ENCODE data around the gene WFIKKN2.
A peak's percentile ranks its signal among the peaks of the same experiment; 100 is the strongest.
"Not testable (repeated sequence)": the region's sequence is repeated elsewhere in the genome, so short reads cannot be mapped to it uniquely, and the experiment has no call there.

Gene WFIKKN2

DNA sequence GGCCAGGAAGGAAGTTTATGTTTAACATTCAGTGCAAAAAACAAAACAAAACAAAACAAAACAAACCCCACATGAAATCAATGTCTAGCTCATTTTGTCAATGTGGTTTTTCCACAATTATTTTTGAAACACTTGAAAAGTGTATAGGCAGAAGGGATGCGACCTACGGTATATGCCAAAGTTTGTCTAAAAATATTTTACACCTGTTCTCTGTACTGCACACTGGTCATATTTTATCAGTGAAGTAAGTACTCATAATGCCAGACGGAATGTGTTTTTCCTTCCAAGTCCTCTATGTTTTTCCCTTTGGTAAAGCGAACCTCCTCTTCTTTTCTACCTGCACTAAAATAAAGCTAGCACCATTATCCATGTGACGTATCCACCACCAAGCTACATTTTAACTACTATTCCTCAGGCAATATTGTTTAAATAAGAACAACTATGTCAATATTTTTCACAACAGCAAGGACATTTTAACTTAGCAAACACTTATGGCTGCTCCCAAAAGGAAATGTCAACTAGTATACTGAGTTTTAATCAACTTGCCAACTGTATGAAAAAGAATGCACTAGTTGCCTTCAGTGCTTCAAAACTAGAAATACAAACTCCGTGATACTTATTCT is 20.4 kb downstream of the WFIKKN2 start:
- DNase-seq: no peak

DNA sequence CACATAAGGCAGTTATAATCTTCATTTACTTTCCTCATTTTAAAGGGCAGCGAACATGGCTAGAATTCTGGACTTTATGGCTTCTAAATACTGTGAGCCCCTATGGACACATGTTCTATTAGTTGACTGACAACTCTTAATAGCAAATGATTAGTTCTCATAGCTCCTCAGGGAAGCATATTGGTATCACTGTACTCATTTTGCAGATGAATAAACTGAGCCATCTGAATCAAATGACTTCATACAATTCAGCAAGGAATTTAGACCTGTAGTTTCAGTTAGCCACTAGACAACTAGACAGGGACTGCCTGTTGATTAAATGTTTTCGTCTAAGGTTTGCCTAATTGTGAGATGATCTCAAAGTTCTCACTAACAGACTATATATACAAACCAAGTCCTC is 21.0 kb downstream of the WFIKKN2 start:
- DNase-seq: no peak

DNA sequence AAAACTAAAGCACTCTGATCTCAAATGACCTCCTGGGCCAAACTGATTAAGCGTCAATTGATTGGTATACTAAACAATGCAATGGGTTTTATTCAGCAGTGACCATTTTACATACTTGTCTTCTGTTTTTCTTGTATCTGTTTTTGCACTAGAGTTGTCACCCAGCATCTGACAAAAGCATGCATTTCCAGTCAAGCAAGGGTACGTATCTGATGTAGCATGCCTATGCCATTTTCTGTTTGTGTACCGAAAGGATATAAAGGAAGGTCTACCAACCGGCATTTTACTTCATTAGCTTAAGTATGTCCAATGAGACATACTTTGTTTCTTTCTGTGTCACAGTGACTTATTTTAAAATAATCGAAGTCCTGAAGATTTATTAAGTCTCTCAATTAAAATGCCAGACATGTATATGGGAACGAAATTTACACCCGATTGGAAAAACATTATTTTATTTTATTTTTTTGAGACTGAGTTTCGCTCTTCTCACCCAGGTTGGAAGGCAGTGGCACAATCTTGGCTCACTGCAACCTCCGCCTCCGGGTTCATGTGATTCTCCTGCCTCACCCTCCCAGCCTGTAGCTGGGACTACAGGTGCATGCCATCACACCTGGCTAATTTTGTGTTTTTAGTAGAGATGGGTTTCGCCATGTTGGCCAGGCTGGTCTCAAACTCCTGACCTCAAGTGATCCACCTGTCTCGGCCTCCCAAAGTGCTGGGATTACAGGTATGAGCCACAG is 23.3 kb downstream of the WFIKKN2 start:
- no peak for DNase-seq

DNA sequence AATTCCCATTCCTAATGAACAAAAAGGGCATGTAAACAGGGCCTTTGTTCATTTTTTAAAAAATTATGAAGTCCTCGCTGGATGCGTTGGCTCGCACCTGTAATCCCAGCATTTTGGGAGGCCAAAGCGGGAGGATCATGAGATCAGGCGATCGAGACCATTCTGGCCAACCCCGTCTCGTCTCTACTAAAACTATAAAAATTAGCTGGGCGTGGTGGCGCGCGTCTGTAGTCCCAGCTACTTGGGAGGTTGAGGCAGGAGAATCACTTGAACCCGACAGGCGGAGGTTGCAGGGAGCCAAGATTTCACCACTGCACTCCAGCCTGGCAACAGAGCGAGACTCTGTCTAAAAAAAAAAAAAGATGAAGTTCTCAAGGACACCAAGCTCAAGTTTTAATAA is 24.3 kb downstream of the WFIKKN2 start:
- not testable (repeated sequence) for DNase-seq

DNA sequence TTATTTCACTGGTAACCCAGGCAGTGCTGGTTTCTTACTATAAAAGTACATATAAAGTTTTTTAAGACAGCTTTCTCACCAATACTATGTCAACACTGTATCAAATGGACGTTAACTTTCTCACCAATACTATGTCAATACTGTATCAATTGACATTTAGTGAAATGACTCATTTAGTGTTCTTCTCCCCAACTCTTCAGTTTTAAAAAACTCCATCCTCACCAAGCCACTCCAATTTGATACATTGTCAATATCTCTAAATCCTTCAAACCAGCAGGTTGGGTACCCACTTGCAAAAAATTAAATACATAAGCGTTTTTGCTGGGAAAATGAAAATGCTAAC is 25.9 kb downstream of the WFIKKN2 start:
- no peak for DNase-seq

DNA sequence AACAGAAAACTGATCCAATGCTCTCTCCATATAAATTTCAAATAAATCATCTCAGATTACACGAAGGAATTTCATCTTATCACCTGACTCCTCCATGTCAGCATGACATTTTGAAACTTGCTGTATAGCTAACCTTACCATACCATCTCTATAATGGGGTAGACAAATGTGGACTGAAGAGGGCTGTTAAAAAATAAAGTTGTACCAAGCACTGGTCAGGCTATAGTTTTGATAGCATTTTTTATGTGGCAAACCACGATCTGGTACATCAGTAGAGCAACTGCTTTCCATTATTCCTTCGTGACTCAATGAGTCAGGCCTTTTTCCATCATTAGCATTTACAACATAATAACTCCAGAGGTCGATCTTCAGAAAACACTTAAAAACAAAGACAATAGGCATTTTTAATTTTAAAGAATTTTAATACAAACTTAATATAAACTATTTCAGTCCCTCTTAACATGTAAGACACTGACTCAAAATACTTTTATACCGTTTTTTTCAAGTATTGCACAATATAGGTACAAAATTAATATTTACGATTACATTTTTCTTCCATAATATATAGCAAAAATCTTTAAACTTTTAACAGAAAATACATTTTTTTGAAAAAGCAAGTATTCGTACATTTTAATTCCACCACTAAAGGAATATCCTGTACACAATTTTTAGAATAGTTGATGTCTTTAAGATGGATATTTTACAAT is 26.6 kb downstream of the WFIKKN2 start:
- no peak for DNase-seq

DNA sequence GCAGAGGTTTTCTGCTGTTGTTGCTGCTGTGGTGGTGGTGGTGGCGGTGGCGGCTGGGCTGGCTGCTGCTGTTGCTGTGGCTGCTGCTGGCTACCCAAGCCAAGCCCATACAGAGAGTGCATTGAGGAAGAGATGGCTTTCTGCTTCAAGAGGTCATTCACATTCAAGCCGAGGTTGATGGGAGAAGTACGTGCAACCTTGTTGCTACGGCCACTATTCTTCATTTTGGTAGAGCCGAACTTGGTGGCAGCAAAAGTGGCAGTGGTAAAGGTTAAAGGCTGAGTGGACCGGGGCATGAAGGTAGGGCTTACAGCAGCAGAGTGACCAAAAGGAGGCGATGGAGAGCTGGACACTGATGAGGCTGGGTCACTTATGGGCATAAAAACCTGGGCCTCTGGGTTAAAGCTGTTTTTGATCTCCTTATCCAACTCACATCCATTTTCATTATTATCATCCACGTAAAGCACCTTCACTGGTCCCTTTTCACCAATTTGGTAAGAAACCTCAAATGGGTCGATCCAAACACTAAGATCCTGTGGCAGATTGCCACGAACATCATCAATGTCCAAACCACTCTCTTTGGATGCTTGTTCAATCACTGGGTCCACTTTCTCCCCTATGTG is 27.9 kb downstream of the WFIKKN2 start:
- peak; percentile 34 for DNase-seq

DNA sequence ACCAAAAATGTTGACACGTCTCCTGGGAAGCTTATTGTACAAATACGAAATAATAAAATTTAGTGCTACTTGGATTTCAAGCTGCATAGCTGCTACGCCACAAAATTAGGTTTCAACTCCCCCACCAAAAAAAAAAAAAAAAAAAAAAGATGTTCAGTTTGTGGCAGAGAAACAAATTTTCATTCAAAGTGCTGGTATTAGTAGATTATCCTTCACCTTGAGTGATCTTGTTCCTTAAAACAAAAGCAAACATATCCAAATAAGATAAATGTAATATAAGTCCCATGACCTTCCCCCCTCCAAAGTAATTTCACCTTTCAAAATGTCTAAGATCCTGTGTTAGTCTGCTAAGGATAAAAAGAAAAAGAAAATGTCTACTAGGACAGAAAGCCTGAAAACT is 28.5 kb downstream of the WFIKKN2 start:
- no peak for DNase-seq

DNA sequence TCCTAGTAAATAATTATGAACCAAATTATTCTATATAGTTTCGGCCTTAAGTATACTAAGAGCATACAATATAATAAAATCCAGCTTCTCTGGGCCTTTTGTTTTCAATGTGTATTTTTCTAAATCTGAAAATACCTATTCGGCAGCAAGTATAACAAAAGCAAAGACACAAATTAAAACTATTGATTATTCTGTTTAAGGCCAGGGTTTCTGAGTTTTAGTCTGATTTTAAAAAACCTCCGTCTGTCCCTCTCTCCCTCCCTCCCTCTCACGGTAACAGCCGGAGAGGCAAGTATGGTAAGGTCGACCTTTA is 29.3 kb downstream of the WFIKKN2 start:
- DNase-seq: no peak

DNA sequence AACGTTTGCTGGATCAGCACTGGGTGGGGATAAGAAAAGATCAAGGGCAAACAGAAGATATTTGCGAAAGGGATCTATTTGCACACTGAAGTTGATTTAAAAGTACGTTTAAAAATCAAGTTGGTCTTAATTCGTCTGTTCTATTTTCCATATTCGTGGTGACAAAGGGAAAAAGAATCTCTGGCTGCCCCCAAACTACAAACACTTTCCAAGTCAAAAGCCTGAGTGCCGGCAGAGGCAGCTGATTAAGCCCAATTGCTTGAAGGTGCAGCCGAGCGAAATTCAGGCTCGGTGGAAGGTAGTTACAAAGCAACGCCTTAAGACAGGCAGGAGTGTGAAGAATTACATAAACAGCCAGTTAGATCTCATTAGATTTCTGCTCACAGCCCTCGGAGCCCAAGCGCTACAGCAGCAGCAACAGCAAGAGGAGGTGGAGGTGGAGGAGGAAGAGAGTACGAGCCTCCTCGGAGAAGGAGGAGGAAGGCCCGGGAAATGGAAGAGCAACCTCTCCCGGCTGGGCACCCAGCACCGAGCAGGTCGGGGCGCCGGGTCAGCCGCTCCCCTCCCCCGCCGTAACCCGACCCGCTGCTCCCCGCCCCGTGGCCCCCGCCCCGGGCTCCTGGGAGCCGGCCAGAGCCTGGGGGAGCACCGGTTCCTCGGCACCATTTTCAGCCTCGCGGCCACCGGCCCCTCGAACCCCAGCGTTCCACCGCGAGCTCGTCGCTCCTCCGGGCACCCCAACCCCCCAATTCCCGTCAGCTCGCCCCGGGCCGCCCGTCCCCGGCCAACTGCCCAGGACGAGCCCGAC is 29.9 kb downstream of the WFIKKN2 start:
- DNase-seq: peak; percentile 30

DNA sequence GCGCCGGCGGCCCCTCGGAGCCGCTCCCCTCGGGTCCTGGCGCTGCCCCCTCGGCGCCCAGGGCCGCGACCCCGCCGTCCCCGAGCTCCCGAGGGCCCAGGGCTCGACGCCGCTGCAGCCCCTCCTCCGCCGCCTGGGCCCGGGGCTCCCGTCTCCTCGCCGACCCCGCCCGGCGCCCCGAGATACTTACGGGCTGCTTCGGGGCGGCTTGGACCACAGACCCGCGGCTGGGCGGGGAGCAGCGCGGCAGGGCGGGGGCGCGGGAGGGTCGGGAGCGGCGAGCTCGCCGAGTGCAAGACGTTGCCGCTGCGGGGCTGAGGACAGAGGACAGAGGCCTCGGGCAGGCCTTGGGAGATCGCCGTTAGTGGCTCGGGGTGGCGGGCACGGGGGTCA is 30.5 kb downstream of the WFIKKN2 start:
- DNase-seq: no peak

DNA sequence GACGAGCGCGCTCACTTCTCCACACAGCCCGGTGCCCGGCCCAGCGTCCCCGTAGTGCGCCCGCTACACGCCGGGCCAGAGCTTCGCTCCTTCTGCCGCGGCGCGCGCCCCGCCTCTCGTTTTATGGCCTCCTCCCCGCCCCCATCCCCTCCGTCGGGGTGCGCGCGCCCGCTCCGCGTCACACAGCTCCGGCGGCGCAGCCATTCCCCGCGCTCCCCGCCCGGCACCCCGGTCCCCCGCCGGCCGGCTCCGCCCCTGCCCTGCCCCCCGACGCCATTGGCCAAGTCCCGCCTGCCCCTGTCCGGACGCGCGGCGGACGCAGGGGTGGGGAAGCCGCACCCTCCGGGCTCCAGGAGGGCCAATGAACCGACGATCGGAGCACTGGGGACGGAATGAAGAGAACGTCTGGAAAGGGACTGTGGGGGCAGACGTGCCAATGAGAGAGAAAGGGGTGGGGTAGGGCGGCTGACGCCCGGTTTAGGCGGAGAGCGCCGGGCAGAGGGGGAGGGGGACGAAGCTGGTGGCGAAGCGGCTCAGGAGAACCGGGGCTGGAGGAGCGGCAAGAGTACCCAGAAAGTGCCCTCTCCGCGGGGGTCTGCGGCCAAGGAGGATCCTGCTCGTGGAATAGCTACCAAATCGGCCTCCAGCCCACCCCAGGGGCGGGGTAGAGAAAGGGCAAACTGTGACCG is 31.0 kb downstream of the WFIKKN2 start, which contains the start of gene TOB1:
Gene TOB1 (minus strand): TSS at position 94 of the 689 bp plus-strand sequence. CDS start 2,337 bp downstream, outside the sequence.
- peak; percentile 93 for DNase-seq

DNA sequence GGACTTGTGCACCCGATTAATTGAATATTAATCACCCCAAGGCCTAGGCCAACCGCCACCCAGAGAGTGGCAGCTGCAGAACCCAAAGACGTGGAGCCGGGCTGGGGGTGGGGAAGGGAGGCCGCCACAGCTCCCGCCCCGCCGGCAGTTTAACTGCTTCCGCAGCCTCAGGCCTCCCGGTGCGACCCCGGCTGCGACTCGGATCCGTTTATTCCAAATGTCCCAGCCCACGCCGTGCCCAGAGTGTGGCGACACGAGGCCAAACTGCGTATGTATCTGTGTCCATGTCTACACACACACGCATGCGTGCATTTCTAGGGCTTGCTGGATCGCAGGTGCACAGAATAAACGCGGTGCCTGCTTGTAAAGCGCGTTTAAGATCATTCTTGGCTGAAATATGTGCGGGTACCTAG is 31.6 kb downstream of the WFIKKN2 start:
- DNase-seq: peak; percentile 73

DNA sequence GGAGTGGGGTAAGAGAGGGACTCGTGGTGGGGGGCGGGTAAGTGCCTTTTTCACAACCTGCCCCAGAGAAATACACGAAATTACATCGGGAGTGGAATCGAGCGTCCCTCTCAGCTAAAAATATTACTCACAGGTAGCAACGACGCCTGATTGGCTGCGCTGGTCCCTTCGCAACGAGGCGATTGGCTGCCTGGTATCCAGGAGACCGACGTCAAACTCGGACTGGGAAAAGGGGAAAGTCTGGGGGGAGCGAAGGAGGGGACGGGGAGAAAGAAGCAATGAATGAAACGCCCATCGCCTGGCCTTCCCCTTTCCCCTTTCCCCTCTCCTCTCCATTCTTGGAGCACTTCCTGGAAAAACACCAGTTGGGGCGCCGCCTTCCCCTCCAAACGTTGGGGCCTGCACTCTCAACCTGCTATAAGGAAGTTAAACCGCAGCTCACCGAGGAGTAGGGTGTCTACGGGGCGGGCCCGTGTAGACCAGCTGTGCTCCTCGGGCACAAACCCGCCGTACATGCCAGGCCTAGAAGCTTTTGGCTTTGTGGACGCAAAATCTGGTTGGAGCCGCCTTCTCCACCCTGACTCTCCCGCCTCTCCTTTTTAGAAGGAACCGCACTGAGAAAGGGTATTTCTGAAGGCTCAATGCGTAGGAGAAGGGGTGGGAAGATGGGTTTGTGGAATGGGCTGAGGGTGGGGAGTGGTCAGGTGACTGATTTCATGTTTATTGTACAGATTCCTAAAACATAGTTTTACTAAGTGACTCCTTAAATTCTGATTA is 32.2 kb downstream of the WFIKKN2 start:
- DNase-seq: peak; percentile 94

DNA sequence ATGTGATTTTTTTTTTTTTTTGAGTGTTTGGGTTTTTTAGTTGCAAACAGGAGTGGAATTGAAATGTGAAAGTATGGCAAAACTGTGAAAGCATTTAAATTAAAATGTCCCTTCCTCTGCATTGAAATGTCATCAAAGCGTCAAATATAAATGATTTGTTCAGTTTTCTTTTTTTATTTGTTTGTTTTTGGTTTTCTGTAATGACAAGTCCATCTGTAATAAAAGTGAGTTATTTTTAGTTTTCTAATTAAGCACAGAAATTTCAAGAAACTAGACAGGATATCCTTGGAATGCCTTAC is 32.7 kb downstream of the WFIKKN2 start:
- DNase-seq: no peak

DNA sequence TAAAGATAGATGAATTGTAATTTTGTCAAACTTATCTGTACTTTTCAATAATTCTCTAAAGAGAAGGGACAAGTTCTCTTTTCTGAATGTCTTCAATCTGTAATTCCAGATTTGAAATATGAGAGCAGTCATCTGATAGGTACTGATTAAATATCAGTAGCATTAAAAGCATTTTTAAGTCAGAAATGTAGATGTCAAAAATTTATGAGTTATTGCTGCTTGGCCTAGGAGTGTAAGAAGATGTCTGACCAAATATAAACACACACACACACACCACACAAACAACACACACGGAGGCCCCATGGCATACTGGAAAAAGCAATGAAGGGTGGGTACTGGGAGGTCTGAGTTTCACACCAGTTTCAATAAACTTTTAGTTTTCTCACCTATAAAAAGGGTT is 33.2 kb downstream of the WFIKKN2 start:
- DNase-seq: no peak

DNA sequence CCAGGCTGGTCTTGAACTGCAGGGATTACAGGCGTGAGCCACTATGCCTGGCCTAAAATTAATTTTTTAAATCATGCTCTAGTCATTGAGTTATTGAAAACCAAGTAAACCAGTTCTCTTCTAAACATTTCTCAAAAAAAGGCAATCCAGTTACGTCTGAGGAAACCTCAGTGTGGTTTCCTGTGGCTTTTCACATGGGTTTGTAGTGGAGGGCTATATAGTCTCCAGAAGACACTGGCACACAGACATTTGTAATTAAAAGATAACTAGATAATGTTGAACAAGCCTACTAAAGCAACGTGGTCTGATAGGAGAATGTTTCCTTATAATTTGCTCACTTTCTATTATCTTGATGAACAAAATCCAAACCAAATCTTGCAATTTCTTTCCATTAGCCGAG is 36.0 kb downstream of the WFIKKN2 start:
- peak; percentile 53 for DNase-seq

DNA sequence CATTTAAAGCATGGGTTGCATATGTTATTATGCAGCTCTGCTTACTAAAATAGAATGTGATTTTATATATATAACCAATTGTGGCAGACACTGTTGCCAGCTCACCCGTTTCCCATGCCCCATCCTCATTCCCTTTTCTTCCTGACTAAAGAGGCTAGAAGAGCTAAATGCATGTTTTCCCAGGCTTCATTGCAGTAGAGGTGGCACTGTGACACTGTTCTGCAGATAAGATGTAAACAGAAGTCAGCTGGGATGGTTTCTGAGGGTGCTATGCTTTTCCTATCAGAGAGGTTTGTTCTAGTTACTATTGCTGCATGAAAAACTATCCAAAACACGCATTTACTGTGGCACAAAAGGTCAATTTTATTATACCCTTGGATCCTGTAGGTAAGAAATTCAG is 36.5 kb downstream of the WFIKKN2 start:
- DNase-seq: no peak

DNA sequence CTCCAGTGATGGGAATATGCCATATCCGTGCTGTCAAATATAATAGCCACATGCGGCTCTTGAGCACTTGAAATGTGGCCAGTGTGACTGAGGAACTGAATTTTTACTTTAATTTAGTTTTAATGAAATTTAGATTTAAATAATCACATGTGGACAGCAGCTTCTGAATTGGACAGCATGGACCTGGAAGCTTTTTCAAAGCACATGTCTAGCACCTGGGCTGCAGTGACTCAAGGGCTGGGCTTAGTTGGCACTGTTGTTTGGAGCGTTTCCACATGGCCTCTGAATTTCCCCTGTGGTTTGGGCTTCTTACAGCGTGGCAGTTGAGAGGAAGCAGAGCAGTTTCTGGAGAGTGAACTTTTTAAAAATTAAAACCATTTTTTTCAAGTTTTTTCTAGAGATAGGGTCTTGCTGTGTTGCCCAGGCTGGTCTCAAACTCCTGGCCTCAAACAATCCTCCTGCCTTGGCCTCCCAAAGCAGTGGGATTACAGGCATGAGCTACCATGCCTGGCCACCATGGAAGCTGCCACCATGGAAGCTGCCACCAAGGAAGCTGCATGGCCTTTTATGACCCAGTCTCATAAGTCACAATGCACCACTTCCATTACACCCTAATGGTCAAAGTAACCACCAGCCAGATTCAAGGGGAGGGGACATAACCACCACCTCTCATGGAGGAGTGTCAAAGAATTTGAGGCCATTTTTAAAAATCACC is 37.5 kb downstream of the WFIKKN2 start:
- peak; percentile 81 for DNase-seq

DNA sequence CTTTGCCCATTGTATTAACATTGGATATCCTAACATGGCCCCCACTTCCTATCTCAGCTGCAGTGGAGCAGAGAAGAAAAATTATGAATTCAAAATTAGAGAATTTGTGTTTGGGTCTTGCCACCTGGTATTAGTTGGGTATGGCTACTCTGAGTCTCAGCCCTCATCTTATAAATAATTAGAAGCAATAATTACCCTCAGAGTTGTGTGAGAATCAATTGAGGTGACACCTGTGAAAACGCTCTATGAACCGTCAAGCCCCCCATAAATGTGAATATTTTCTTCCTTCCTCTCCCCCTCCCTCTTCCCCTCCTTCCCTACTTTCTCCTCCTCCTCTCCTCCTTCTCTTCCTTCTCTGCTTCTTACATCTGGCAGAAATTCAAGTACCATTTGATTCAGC is 39.7 kb downstream of the WFIKKN2 start:
- no peak for DNase-seq

DNA sequence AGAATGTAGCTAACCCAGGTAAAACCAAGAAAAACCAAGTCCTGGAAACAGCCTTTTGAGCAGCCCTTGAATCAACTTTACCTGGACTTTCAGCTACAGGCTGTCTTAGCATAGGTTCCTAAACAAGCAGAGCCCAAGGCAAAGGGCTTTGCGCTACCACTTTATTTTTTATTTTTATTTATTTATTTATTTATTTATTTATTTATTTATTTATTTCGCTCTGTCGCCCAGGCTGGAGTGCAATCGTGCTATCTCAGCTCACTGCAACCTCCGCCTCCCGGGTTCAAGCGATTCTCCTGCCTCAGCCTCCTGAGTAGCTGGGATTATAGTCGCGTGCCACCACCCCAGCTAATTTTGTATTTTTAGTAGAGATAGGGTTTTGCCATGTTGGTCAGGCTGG is 41.7 kb downstream of the WFIKKN2 start:
- DNase-seq: not testable (repeated sequence)
